ENCODE measurements around the gene PGLYRP2. TPM values are rescaled to one million over a fixed set of nuclear protein-coding genes. Genes with fewer than 3 reads are reported as not detected.

The PGLYRP2 gene
- total and polyA plus RNA-seq, 2 donors (not counting 1 experiment from before 2014, with no cell fraction given), result not detected

DNA sequence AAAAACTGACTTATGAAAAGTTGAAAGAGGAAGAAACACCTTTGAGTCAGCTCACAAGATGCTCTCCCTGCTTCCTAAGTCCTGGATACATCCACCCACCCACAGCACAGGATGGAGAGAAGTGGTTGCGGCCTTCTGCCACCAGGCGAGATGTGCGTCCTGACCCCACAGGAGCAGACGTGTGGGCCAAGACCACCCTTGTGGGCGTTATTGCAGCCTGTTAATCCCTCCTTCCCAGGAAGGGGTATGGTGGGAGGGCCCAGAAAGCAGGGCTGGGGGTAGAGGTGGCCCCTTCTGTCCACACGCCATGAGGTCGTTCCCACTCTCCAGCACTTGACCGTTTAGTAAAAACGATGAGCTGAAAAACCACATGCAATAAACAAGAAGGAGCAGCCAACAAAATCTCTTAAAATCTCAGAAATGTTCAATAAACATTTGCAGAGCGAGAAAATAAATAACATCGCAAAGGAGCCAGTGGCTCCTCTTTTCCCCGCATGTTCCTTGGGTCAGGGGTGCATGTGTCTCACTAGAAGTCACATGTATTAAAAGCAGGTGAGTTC lies 58.1 kb downstream of the PGLYRP2 start:
- Histone ChIP-seq H3K4me1 (ENCODE audit: control insufficient read depth, extremely low read depth, insufficient read depth, low read length) (peaks cover 5% of the 10 kb centered on the region), H2AFZ (ENCODE audit: low read length) (no peak overlapping the region), H4K20me1 (ENCODE audit: control insufficient read depth, extremely low read depth, insufficient read depth, low read length) (no peaks in the 10 kb centered on the region), H3K36me3 (ENCODE audit: control insufficient read depth, insufficient read depth, low read length) (peaks cover 24% of the 10 kb centered on the region), H3K9ac (ENCODE audit: insufficient read depth, low read length) (no peak overlapping the region), H3K9me3 (ENCODE audit: control insufficient read depth, insufficient read depth, low read depth, low read length) (no peaks in the 10 kb centered on the region), H3K27ac (ENCODE audit: insufficient read depth, low read length) (no peak overlapping the region), H3K27me3 (ENCODE audit: control insufficient read depth, insufficient read depth, low read length) (no peaks in the 10 kb centered on the region), H3K4me2 (ENCODE audit: extremely low read depth, insufficient read depth, low read length) (no peak overlapping the region), H3K4me3 (replicated peaks in 1 of 4; ENCODE audit: control extremely low read depth in 1 of 4, insufficient read depth in 1 of 4, low read depth in 3 of 4, low read length in 4 of 4) (no peak overlapping the region), H3K79me2 (ENCODE audit: control insufficient read depth, insufficient read depth, low read length) (peaks cover 25% of the 10 kb centered on the region)
- peak in 1 of 2 donors; percentile 58 for DNase-seq (ENCODE audit: low read depth in 2 of 2)
- no peak for TF ChIP-seq EZH2 (IDR thresholded peaks at IDR 0.05; ENCODE audit: low read length, missing control alignments)
- TF ChIP-seq, protein P1, sequence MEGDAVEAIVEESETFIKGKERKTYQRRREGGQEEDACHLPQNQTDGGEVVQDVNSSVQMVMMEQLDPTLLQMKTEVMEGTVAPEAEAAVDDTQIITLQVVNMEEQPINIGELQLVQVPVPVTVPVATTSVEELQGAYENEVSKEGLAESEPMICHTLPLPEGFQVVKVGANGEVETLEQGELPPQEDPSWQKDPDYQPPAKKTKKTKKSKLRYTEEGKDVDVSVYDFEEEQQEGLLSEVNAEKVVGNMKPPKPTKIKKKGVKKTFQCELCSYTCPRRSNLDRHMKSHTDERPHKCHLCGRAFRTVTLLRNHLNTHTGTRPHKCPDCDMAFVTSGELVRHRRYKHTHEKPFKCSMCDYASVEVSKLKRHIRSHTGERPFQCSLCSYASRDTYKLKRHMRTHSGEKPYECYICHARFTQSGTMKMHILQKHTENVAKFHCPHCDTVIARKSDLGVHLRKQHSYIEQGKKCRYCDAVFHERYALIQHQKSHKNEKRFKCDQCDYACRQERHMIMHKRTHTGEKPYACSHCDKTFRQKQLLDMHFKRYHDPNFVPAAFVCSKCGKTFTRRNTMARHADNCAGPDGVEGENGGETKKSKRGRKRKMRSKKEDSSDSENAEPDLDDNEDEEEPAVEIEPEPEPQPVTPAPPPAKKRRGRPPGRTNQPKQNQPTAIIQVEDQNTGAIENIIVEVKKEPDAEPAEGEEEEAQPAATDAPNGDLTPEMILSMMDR (conservative IDR thresholded peaks at IDR 0.05 in 1 of 2, IDR thresholded peaks at IDR 0.05 in 1 of 2; ENCODE audit: low read depth in 1 of 2, low read length in 2 of 2), result no peak

DNA sequence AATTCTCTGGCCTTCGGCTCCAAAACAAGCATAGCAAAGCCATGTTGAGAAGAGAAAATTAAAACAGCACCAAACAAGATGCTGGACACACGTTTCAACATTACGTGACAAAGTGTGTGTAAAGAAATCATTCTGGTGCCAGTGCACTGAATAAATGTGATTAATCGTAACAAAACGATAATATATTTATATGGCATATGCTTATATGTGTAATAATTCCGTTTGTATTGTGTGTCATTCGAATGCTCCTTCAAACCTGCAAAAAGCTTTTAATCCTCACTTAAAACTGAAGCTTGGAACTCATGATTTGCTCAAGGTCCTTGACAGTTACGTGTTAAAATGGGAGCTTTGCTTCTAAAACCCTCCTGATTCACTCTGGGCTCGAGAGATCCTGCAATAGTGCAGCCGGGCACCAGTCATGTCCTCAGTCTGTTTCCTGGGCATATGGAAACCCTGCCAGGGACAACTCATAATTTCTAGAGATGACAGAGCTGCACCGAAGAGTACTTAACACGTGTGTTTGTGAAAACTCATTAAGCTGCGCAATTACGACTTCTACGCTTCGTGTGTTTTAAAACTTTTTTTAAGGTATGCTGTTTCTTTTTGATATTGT lies 59.8 kb downstream of the PGLYRP2 start:
- H3K4me3 ChIP-seq (replicated peaks in 1 of 4; ENCODE audit: control extremely low read depth in 1 of 4, insufficient read depth in 1 of 4, low read depth in 3 of 4, low read length in 4 of 4), result peak overlapping the region; percentile 32 to 70 (median 57)
- peak overlapping the region; percentile 40 for H3K27ac ChIP-seq (ENCODE audit: insufficient read depth, low read length)
- H3K9ac ChIP-seq (ENCODE audit: insufficient read depth, low read length), result no peak overlapping the region
- no peak for DNase-seq (ENCODE audit: low read depth in 2 of 2)
- H3K4me2 ChIP-seq (ENCODE audit: extremely low read depth, insufficient read depth, low read length), result peak overlapping the region; percentile 96
- no peaks in the 10 kb centered on the region for H3K9me3 ChIP-seq (ENCODE audit: control insufficient read depth, insufficient read depth, low read depth, low read length)
- H3K79me2 ChIP-seq (ENCODE audit: control insufficient read depth, insufficient read depth, low read length), result peaks cover 40% of the 10 kb centered on the region
- peaks cover 17% of the 10 kb centered on the region for H3K36me3 ChIP-seq (ENCODE audit: control insufficient read depth, insufficient read depth, low read length)
- H3K27me3 ChIP-seq (ENCODE audit: control insufficient read depth, insufficient read depth, low read length), result no peaks in the 10 kb centered on the region
- TF ChIP-seq, protein P1 (conservative IDR thresholded peaks at IDR 0.05 in 1 of 2, IDR thresholded peaks at IDR 0.05 in 1 of 2; ENCODE audit: low read depth in 1 of 2, low read length in 2 of 2), result no peak
- TF ChIP-seq EZH2 (IDR thresholded peaks at IDR 0.05; ENCODE audit: low read length, missing control alignments), result no peak
- peak overlapping the region; percentile 24 for H2AFZ ChIP-seq (ENCODE audit: low read length)
- no peaks in the 10 kb centered on the region for H4K20me1 ChIP-seq (ENCODE audit: control insufficient read depth, extremely low read depth, insufficient read depth, low read length)
- H3K4me1 ChIP-seq (ENCODE audit: control insufficient read depth, extremely low read depth, insufficient read depth, low read length), result peaks cover 5% of the 10 kb centered on the region

Other genes starting within 250 kb of the PGLYRP2 start
- gene EPHX3, start 247.1 kb downstream of the PGLYRP2 start, total RNA-seq, result under 0.01 TPM in 2 replicates
- gene EPHX3, start 247.1 kb downstream of the PGLYRP2 start, polyA plus RNA-seq, result 0.05 and 0.07 TPM in 2 replicates
- 9.8 and 20.1 TPM in 2 replicates for gene BRD4, start 147.0 kb downstream of the PGLYRP2 start, total RNA-seq
- 9.9 and 13.3 TPM in 2 replicates for gene BRD4, start 147.0 kb downstream of the PGLYRP2 start, polyA plus RNA-seq
- 9.8 and 9.9 TPM in 2 replicates for gene AKAP8, start 99.7 kb downstream of the PGLYRP2 start, total RNA-seq
- 13.0 and 14.4 TPM in 2 replicates for gene AKAP8, start 99.7 kb downstream of the PGLYRP2 start, polyA plus RNA-seq
- 61.1 and 87.0 TPM in 2 replicates for gene AKAP8L, start 60.5 kb downstream of the PGLYRP2 start, total RNA-seq
- gene AKAP8L, start 60.5 kb downstream of the PGLYRP2 start, polyA plus RNA-seq, result 18.0 and 22.9 TPM in 2 replicates
- gene WIZ, start 29.5 kb downstream of the PGLYRP2 start, total RNA-seq, result 5.6 and 9.7 TPM in 2 replicates
- gene WIZ, start 29.5 kb downstream of the PGLYRP2 start, polyA plus RNA-seq, result 7.5 and 9.5 TPM in 2 replicates
- gene RASAL3, start 15.0 kb downstream of the PGLYRP2 start, total RNA-seq, result under 0.01 TPM in 1 of 2 replicates, not detected in the other
- gene RASAL3, start 15.0 kb downstream of the PGLYRP2 start, polyA plus RNA-seq, result 0.01 TPM in 1 of 2 replicates, not detected in the other
- gene CYP4F22, start 29.0 kb upstream of the PGLYRP2 start, total RNA-seq, result not detected in 2 replicates
- not detected in 2 replicates for gene CYP4F22, start 29.0 kb upstream of the PGLYRP2 start, polyA plus RNA-seq
- gene CYP4F8, start 135.7 kb upstream of the PGLYRP2 start, total RNA-seq, result not detected in 2 replicates
- gene CYP4F8, start 135.7 kb upstream of the PGLYRP2 start, polyA plus RNA-seq, result not detected in 2 replicates
- gene CYP4F3, start 161.4 kb upstream of the PGLYRP2 start, total RNA-seq, result not detected in 2 replicates
- gene CYP4F3, start 161.4 kb upstream of the PGLYRP2 start, polyA plus RNA-seq, result not detected in 2 replicates
- not detected in 2 replicates for gene CYP4F12, start 193.6 kb upstream of the PGLYRP2 start, total RNA-seq
- gene CYP4F12, start 193.6 kb upstream of the PGLYRP2 start, polyA plus RNA-seq, result not detected in 2 replicates
- not detected in 2 replicates for gene OR10H2, start 248.5 kb upstream of the PGLYRP2 start, total RNA-seq
- not detected in 2 replicates for gene OR10H2, start 248.5 kb upstream of the PGLYRP2 start, polyA plus RNA-seq

Measured in fibroblast of lung (primary cell).